RKO (cell line): ENCODE data around the gene SORBS1.
A peak's percentile ranks its signal among the peaks of the same experiment; 100 is the strongest.

Experiments
- DNase-seq: peaks from one replicate; pipeline ENCODE4 v3.0.0-alpha.2; 2016; ENCODE audit warnings: low spot score

SORBS1 gene

GRCh38 chr10:95289003-95289920 lies 271.9 kb downstream of the SORBS1 start:
- no peak for DNase-seq

GRCh38 chr10:95288303-95288702 lies 272.9 kb downstream of the SORBS1 start:
- no peak for DNase-seq

- no peak for DNase-seq
Observed at GRCh38 chr10:95287281-95287680, 273.9 kb downstream of the SORBS1 start.

- DNase-seq = no peak
Observed at GRCh38 chr10:95286707-95287106, 274.5 kb downstream of the SORBS1 start.

- DNase-seq = no peak
Observed at GRCh38 chr10:95285556-95285955, 275.6 kb downstream of the SORBS1 start.

- no peak for DNase-seq
Observed at GRCh38 chr10:95284807-95285206, 276.4 kb downstream of the SORBS1 start.

GRCh38 chr10:95282107-95282506 lies 279.1 kb downstream of the SORBS1 start:
- no peak for DNase-seq

GRCh38 chr10:95281206-95281605 lies 280.0 kb downstream of the SORBS1 start:
- no peak for DNase-seq

GRCh38 chr10:95280637-95281036 lies 280.5 kb downstream of the SORBS1 start:
- no peak for DNase-seq

- peak; percentile 25 for DNase-seq
Observed at GRCh38 chr10:95279042-95279820, 281.9 kb downstream of the SORBS1 start.

- no peak for DNase-seq
Observed at GRCh38 chr10:95278061-95278988, 282.8 kb downstream of the SORBS1 start.

- no peak for DNase-seq
Observed at GRCh38 chr10:95277614-95278013, 283.6 kb downstream of the SORBS1 start.

- no peak for DNase-seq
Observed at GRCh38 chr10:95277201-95277570, 284.0 kb downstream of the SORBS1 start.

- DNase-seq = no peak
Observed at GRCh38 chr10:95276367-95277200, 284.6 kb downstream of the SORBS1 start.

- no peak for DNase-seq
Observed at GRCh38 chr10:95275726-95276366, 285.3 kb downstream of the SORBS1 start.

GRCh38 chr10:95273393-95274312 lies 287.5 kb downstream of the SORBS1 start:
- DNase-seq = peak; percentile 18

GRCh38 chr10:95268438-95268837 lies 292.7 kb downstream of the SORBS1 start:
- DNase-seq = no peak

GRCh38 chr10:95267251-95267650 lies 293.9 kb downstream of the SORBS1 start:
- no peak for DNase-seq

- peak; percentile 62 for DNase-seq
Observed at GRCh38 chr10:95266674-95267095, 294.5 kb downstream of the SORBS1 start.
